ENCODE measurements around the gene FANCD2OS. TPM values are rescaled to one million over a fixed set of nuclear protein-coding genes. Genes with fewer than 3 reads are reported as not detected.
"Not testable (repeated sequence)": the region's sequence is repeated elsewhere in the genome, so short reads cannot be mapped to it uniquely, and the experiment has no call there.

The FANCD2OS gene
- total RNA-seq, 2 experiments from 2014 or later: not detected

DNA sequence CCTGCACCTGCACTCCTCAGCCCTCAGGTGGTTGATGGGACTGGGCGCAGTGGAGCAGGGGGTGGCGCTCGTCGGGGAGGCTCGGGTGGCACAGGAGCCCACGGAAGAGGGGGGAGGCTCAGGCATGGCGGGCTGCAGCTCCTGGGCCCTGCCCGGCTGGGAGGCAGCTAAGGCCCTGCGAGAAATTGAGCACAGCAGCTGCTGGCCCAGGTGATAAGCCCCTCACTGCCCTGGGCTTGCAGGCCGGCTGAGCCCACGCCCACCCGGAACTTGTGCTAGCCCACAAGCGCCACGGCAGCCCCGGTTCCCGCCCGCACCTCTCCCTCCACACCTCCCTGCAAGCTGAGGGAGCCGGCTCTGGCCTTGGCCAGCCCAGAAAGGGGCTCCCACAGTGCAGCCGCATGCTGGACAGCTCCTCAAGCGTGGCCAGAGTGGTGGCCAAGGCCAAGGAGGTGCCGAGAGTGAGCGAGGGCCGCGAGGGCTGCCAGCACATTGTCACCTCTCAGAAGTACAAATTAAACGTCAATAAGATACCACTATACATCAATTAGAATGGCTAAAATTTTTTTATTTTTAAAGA, 28.5 kb upstream of the FANCD2OS start:
- Mint-ChIP-seq H3K27me3 (no peaks in the 10 kb centered on the region), H3K9me3 (no peaks in the 10 kb centered on the region), H3K27ac (no peak overlapping the region), H3K4me3 (no peak overlapping the region), H3K36me3 (no peaks in the 10 kb centered on the region), H3K4me1 (ENCODE audit: low read depth) (no peaks in the 10 kb centered on the region)
- no peak for DNase-seq
- intact Hi-C loops (cut with micrococcal nuclease): no loop called here
- ChIA-PET CTCF (no interaction called here), POLR2A (no interaction called here)

- ChIA-PET CTCF (interaction anchor here (1.3 kb wide), 1 partner anchor 30 kb away, joined by 4 read pairs; no protein-coding TSS in a partner anchor), POLR2A (interaction anchor here (1.3 kb wide), 1 partner anchor 18 kb away, joined by 3 read pairs; no protein-coding TSS in a partner anchor)
- H3K9me3 Mint-ChIP-seq; H3K27me3 Mint-ChIP-seq; H3K36me3 Mint-ChIP-seq; H3K4me3 Mint-ChIP-seq; intact Hi-C loops (cut with micrococcal nuclease); H3K4me1 Mint-ChIP-seq (ENCODE audit: low read depth); DNase-seq; H3K27ac Mint-ChIP-seq: not testable (repeated sequence)
These were observed 27.8 kb upstream of the FANCD2OS start for GRCh38 chr3:10135872-10136271.

DNA sequence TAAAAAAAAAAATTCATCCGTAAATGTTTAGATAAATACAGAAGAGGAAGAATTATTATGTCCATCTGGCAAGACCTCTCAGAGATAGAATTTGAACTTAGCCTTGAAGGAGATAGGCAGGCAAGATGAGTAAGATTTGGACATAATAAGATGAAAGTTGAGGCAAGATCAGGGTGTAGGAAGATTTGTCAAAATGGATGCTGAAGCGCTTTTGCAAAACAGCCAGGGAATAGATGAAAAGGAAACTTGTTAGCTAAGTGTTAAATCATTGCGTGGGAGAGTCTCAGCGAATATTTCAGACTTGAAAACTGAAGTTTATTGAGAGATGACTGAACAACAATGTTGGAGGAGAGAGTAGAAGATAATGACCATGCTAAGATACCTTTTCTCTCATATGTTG, 14.7 kb upstream of the FANCD2OS start:
- H3K27ac Mint-ChIP-seq: peak overlapping the region; percentile 24
- peaks cover 50% of the 10 kb centered on the region for H3K36me3 Mint-ChIP-seq
- peaks cover 39% of the 10 kb centered on the region for H3K4me1 Mint-ChIP-seq (ENCODE audit: low read depth)
- DNase-seq: no peak
- ChIA-PET POLR2A (no interaction called here), CTCF (interaction anchor here (1.4 kb wide), 1 partner anchor 164 kb away, joined by 5 read pairs; no protein-coding TSS in a partner anchor)
- H3K9me3 Mint-ChIP-seq: no peaks in the 10 kb centered on the region
- H3K27me3 Mint-ChIP-seq: no peaks in the 10 kb centered on the region
- no peak overlapping the region for H3K4me3 Mint-ChIP-seq
- intact Hi-C loops (cut with micrococcal nuclease): no loop called here

- intact Hi-C loops (cut with micrococcal nuclease): no loop called here
- POLR2A ChIA-PET: no interaction called here
- no peak overlapping the region for H3K27ac Mint-ChIP-seq
- CTCF ChIA-PET: no interaction called here
- no peak for DNase-seq
- no peaks in the 10 kb centered on the region for H3K9me3 Mint-ChIP-seq
- H3K36me3 Mint-ChIP-seq: peaks cover 38% of the 10 kb centered on the region
- peaks cover 51% of the 10 kb centered on the region for H3K4me1 Mint-ChIP-seq (ENCODE audit: low read depth)
- no peak overlapping the region for H3K4me3 Mint-ChIP-seq
- no peaks in the 10 kb centered on the region for H3K27me3 Mint-ChIP-seq
These were observed 13.0 kb upstream of the FANCD2OS start for GRCh38 chr3:10121064-10121463.

DNA sequence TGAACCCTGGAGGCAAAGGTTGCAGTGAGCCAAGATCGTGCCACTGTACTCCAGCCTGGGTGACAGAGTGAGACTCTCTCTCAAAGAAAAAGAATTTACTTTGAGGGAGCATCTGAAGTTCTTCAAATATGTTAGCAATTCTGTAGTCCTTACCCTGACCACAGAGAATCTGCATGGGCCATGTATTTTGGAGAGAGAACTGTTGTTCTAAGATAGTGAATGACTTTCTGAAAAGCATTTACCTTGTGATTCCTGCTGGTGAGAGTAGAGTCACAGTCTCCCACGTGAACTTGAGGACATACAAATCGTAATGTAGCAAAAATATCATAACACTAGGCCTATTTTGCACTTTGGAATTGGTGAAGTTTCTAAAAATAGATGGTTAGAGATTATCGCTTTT, 11.3 kb upstream of the FANCD2OS start:
- ChIA-PET POLR2A (no interaction called here), CTCF (no interaction called here)
- H3K4me1 Mint-ChIP-seq (ENCODE audit: low read depth): peaks cover 52% of the 10 kb centered on the region
- no peak overlapping the region for H3K4me3 Mint-ChIP-seq
- H3K27me3 Mint-ChIP-seq: peaks cover 2% of the 10 kb centered on the region
- H3K36me3 Mint-ChIP-seq: peaks cover 31% of the 10 kb centered on the region
- no peaks in the 10 kb centered on the region for H3K9me3 Mint-ChIP-seq
- intact Hi-C loops (cut with micrococcal nuclease): loop anchor here (5.0 kb wide), 1 partner anchor 163 kb away; no protein-coding TSS in a partner anchor
- DNase-seq: no peak
- H3K27ac Mint-ChIP-seq: no peak overlapping the region

GRCh38 chr3:10116928-10117327, 8.9 kb upstream of the FANCD2OS start:
- H3K36me3 Mint-ChIP-seq: peaks cover 25% of the 10 kb centered on the region
- no peak for DNase-seq
- no peaks in the 10 kb centered on the region for H3K9me3 Mint-ChIP-seq
- ChIA-PET CTCF (interaction anchor here (0.6 to 1.4 kb wide), 2 partner anchors 133 to 147 kb away, joined by 4 to 5 read pairs; no protein-coding TSS in a partner anchor), POLR2A (interaction anchor here (0.9 to 1.5 kb wide), 5 partner anchors 19 to 226 kb away, joined by 3 to 8 read pairs (median 3); partner anchors contain the start of genes JAGN1, TATDN2 and VHL)
- intact Hi-C loops (cut with micrococcal nuclease): loop anchor here (5.0 kb wide), 1 partner anchor 165 kb away; no protein-coding TSS in a partner anchor
- peaks cover 37% of the 10 kb centered on the region for H3K4me1 Mint-ChIP-seq (ENCODE audit: low read depth)
- H3K27me3 Mint-ChIP-seq: peaks cover 2% of the 10 kb centered on the region
- H3K27ac Mint-ChIP-seq: no peak overlapping the region
- peak overlapping the region; percentile 96 for H3K4me3 Mint-ChIP-seq

GRCh38 chr3:10116138-10116460, 8.0 kb upstream of the FANCD2OS start:
- intact Hi-C loops (cut with micrococcal nuclease): loop anchor here (5.0 kb wide), 1 partner anchor 166 kb away; no protein-coding TSS in a partner anchor
- ChIA-PET POLR2A (interaction anchor here (0.6 to 1.5 kb wide), 6 partner anchors 25 to 225 kb away, joined by 3 to 8 read pairs (median 4); partner anchors contain the start of genes JAGN1, TATDN2 and VHL), CTCF (no interaction called here)
- Mint-ChIP-seq H3K36me3 (peaks cover 22% of the 10 kb centered on the region), H3K4me3 (peak overlapping the region; percentile 96), H3K9me3 (no peaks in the 10 kb centered on the region), H3K27ac (peak overlapping the region; percentile 94), H3K4me1 (ENCODE audit: low read depth) (peaks cover 35% of the 10 kb centered on the region), H3K27me3 (peaks cover 2% of the 10 kb centered on the region)
- DNase-seq: no peak

DNA sequence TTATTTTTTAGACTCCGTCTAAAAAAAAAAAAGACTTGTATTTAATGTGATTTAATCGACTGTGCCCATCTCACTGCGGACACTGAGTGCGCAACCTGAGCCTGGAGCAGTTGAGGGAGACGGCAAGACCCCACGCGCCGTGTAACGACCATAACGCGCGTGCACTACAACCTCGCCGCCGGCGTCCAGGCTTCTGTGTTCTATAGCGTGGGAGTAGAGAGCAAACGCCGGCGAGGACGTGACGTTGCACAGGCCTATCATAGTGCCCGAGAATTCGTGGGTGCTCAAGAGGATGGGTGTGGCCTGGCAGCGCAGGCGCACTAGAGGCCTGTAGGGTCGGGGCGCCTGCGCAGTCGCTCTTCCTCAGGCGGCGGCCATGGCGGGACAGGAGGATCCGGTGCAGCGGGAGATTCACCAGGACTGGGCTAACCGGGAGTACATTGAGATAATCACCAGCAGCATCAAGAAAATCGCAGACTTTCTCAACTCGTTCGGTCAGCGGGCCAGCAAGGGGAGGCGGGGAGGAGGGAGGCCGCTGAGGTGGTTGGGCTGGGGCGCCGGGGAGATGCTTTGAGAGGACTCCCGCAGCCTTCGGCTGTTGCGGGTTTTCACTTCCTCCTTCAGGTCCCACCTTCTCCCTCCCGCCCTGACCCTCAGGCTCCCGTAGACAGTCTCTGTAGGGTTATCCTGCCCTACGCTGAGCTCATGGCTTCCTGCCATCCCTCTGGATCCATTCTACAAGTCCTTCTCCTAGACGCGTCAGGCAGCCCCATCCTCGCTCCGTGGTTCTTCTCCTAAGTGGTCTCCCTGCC, 7.5 kb upstream of the FANCD2OS start, which contains the start of gene BRK1:
Gene BRK1 (plus strand): TSS at position 350 of the 812 bp plus-strand sequence. CDS start 27 bp downstream, at position 377.
- H3K9me3 Mint-ChIP-seq: no peaks in the 10 kb centered on the region
- POLR2A ChIA-PET: interaction anchor here (0.5 to 1.5 kb wide), 6 partner anchors 11 to 149 kb away, joined by 3 to 8 read pairs (median 4); partner anchors contain the start of genes TATDN2 and VHL
- peaks cover 2% of the 10 kb centered on the region for H3K27me3 Mint-ChIP-seq
- peak within 1 kb of the TSS; percentile 96 for H3K4me3 Mint-ChIP-seq
- peak within 1 kb of the TSS; percentile 94 for H3K27ac Mint-ChIP-seq
- DNase-seq: peak; percentile 97
- peaks cover 17% of the 10 kb centered on the region for H3K36me3 Mint-ChIP-seq
- peaks cover 33% of the 10 kb centered on the region for H3K4me1 Mint-ChIP-seq (ENCODE audit: low read depth)
- CTCF ChIA-PET: interaction anchor here (1.5 kb wide), 1 partner anchor 133 kb away, joined by 3 read pairs; the partner anchor contains the start of gene TATDN2
- intact Hi-C loops (cut with micrococcal nuclease): loop anchor here (1.0 to 5.0 kb wide), 8 partner anchors 26 to 206 kb away; partner anchors contain the start of genes CRELD1, FANCD2, IRAK2 and SEC13

- no peaks in the 10 kb centered on the region for H3K4me1 Mint-ChIP-seq (ENCODE audit: low read depth)
- peaks cover 1% of the 10 kb centered on the region for H3K36me3 Mint-ChIP-seq
- no peak overlapping the region for H3K27ac Mint-ChIP-seq
- peaks cover 1% of the 10 kb centered on the region for H3K27me3 Mint-ChIP-seq
- intact Hi-C loops (cut with micrococcal nuclease): no loop called here
- CTCF ChIA-PET: no interaction called here
- POLR2A ChIA-PET: no interaction called here
- H3K9me3 Mint-ChIP-seq: no peaks in the 10 kb centered on the region
- H3K4me3 Mint-ChIP-seq: no peak overlapping the region
- no peak for DNase-seq
These were observed 1.1 kb downstream of the FANCD2OS start for GRCh38 chr3:10106919-10107318.

DNA sequence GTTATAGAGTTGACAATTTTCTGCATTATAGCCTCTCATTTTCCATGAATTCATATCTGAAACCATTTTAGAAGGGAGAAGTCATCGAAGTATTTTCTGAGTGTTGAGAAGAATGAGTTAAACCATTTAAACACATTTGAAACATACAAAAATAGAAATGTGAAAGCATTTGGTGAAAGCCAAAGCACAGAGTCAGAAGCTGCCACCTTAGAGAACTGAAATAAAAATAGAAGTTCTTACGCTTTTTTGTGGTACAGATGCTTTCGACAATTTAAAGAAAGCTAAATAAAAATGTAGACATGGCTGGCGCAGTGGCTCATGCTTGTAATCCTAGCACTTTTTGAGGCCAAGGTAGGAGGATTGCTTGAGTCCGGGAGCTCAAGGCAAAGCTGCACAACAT, 9.0 kb downstream of the FANCD2OS start:
- Mint-ChIP-seq H3K4me1 (ENCODE audit: low read depth) (no peaks in the 10 kb centered on the region), H3K27me3 (no peaks in the 10 kb centered on the region), H3K27ac (no peak overlapping the region), H3K9me3 (no peaks in the 10 kb centered on the region), H3K4me3 (no peak overlapping the region), H3K36me3 (peaks cover 33% of the 10 kb centered on the region)
- DNase-seq: no peak
- CTCF ChIA-PET: no interaction called here
- intact Hi-C loops (cut with micrococcal nuclease): no loop called here
- POLR2A ChIA-PET: no interaction called here

DNA sequence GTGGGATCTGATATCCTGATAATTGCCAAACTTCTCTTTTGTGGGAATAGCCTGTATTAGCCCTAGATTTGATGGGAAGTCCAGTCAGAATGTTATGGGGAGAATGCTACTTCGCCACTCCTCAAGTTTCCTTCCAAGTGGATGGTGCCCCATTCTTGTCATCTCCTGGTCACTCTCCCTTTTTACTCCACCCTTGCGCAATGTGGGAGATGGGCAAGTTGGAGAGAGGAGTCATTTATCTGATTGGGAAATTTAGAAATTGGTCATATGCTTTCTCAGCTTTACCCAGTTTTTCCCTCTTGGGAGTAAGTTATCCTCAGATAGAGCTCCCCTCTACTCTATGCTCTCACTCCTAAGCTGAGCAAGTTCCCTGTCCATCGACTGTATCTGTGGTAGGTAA, 14.4 kb downstream of the FANCD2OS start:
- Mint-ChIP-seq H3K4me1 (ENCODE audit: low read depth) (no peaks in the 10 kb centered on the region), H3K4me3 (no peak overlapping the region), H3K27me3 (no peaks in the 10 kb centered on the region), H3K27ac (no peak overlapping the region), H3K9me3 (no peaks in the 10 kb centered on the region), H3K36me3 (peaks cover 49% of the 10 kb centered on the region)
- intact Hi-C loops (cut with micrococcal nuclease): no loop called here
- DNase-seq: no peak
- CTCF ChIA-PET: no interaction called here
- POLR2A ChIA-PET: no interaction called here

DNA sequence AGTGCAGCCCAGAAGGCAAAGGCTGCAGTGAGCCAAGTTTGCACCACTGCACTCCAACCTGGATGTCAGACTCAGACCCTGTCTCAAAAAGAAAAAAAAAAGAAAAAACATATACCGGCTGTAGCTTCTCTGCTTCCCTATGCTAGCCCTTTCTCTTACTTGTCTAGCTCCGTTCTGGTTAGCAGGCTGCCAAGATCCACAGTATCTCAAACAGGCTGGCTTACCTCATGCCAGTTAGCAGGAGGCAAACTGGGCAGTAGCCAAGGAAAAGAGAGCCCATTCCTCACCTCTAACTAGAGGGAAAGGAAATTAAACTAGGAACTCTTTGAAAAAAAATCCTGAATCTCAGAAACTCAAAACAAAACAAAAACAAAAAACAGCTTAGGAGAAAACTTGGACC, 16.7 kb downstream of the FANCD2OS start:
- intact Hi-C loops (cut with micrococcal nuclease); CTCF ChIA-PET; H3K27me3 Mint-ChIP-seq; DNase-seq; POLR2A ChIA-PET; H3K4me1 Mint-ChIP-seq (ENCODE audit: low read depth); H3K4me3 Mint-ChIP-seq; H3K9me3 Mint-ChIP-seq; H3K27ac Mint-ChIP-seq: not testable (repeated sequence)
- peaks cover 49% of the 10 kb centered on the region for H3K36me3 Mint-ChIP-seq
